AG10803 (cell line): ENCODE measurements around the gene NUP210L.

Experiments used
- DNase-seq: peaks from one replicate; pipeline ENCODE4 v3.0.0; 2010; ENCODE audit warnings: low read depth
- H3K4me3 ChIP-seq: 2 replicates; pipeline ENCODE4 v1.5.1; 2011; ENCODE audit warnings: mild to moderate bottlenecking, low read length, control low read depth
- TF ChIP-seq, protein P1 (sequence below): conservative IDR thresholded peaks from 2 replicates; pipeline ENCODE4 v1.5.1; 2011; ENCODE audit warnings: mild to moderate bottlenecking, low read length, control low read depth, inconsistent platforms

NUP210L gene

DNA sequence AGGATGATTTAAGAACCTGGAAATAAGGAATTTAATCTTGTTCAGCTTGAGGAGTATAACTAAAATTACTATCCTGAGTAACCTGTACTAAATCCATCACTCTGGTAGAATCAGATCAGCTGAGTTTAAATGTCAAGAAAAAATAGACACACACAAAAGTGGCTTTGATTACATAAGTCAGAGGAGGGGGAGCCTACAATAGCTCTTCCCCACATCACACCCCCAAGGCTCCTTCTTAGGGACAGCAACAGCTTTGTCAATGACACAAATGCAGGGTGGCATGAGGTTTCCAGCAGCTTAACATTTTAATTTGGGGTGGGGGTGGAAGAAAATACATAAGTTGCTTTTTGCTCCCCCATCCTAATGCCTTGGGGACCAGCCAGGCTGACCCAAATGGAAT is 12.6 kb upstream of the NUP210L start:
- no peak overlapping the region for H3K4me3 ChIP-seq
- TF ChIP-seq, protein P1, sequence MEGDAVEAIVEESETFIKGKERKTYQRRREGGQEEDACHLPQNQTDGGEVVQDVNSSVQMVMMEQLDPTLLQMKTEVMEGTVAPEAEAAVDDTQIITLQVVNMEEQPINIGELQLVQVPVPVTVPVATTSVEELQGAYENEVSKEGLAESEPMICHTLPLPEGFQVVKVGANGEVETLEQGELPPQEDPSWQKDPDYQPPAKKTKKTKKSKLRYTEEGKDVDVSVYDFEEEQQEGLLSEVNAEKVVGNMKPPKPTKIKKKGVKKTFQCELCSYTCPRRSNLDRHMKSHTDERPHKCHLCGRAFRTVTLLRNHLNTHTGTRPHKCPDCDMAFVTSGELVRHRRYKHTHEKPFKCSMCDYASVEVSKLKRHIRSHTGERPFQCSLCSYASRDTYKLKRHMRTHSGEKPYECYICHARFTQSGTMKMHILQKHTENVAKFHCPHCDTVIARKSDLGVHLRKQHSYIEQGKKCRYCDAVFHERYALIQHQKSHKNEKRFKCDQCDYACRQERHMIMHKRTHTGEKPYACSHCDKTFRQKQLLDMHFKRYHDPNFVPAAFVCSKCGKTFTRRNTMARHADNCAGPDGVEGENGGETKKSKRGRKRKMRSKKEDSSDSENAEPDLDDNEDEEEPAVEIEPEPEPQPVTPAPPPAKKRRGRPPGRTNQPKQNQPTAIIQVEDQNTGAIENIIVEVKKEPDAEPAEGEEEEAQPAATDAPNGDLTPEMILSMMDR = no peak
- no peak for DNase-seq

DNA sequence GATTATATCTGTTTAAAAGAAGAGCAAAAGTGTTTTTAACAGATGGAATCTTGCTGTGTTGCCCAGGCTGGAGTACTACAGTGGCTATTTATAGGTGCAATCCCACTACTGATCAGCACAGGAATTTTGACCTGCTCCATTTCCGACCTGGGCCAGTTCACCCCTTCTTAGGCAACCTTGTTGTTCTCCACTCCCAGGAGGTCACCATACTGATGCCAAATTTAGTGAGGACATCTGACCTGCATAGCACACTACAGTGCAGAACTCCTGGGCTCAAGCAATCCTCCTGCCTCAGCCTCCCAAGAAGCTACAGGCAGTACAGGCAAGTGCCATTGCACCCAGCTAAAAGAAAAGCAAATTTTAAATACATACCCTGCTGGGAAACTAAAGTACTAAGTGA is 11.3 kb upstream of the NUP210L start:
- TF ChIP-seq, protein P1 = no peak
- H3K4me3 ChIP-seq = no peak overlapping the region
- no peak for DNase-seq

DNA sequence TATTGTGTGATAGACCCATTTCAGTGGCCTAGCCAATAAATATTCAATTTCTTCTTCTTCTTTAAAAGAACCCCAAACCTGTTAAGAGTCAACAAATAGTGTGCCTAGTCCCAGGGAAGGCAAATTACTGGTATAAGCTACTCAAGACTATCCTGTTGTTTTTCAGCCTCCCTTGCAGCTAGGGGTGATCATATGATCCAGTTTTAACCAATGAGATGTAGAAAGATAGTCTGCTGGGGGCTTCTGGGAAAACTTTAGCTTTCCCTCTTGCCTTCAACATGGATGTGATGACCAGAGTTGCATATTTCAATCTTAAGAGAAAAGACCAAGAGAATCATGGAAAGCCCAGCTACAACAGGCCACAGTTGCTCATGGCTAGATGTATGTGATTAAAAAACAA is 4.7 kb upstream of the NUP210L start:
- DNase-seq = no peak
- TF ChIP-seq, protein P1 = no peak
- no peak overlapping the region for H3K4me3 ChIP-seq

DNA sequence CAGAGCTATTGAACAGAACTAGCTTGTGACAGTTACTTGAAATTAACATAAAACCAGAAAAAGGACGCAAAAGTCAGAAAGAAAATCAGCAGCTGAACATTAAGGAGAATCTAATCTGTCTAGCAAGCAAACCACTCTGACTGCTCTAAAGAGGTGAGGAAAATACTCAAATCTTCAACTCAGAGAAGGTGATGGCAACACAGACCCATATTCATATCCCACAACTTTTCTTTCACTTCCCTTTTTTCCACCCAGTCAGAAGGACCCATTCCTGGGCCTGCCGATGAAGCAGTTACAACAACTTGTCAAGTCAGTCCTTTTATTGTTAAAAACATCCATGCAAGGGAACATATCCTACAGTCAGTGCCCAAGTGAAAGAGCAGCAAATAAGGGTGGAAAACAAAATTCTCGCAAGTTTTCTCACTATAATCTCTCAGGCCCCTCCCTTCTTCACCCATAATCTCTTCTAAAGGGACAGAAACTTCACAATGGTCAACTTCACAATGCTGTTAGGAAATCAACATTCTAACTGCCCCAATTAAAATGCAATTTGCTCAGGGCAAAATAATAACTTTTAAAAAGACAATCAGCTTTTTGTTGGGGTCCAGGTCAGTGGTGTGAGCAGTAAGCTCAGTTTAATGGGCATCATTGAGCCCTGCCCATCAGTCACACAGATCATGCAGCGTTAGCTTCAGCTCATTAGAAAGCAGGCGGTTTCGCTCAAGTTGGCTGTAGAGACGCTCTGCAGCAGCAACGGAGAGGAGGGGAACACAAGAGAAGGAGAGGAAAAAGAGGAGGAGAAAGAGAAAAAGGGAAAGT is 3.6 kb upstream of the NUP210L start:
- no peak overlapping the region for H3K4me3 ChIP-seq
- TF ChIP-seq, protein P1 = no peak
- DNase-seq = no peak

DNA sequence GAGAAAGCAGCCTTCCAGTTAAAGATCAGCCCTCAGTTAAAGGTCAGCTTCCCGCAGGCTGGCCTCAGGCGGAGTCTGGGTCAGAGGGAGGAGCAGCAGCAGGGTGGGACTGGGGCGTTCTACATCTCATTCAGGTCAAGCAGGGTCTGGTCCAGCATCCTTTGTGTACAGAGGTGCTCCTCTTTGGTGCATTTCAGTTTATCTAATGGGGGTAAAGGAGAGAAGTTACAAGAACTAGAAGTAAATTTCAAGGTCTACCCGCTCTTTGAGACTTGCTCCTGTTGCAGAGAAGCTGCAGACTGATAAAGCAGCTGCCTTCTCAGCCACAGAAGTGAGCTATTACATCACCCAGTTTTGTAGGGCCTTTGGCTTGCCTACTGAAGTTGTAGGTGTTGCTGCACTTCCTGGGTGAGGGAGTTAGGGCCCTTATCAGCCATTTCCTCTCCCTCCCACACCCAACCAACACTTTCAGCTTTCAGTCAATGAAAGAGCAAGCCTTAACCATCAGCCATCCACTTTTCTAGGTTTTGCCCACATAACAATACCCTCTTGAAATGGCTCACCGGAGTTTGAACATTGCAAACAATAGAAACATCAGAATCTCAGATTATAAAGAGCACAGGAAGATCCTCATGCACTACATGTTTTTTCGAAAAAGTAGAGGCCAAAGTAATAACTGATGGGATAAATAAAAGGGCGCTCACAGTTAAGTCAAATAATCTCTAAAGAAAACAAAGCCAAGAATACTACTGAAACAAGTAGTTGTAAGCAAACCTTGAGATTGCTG is 2.8 kb upstream of the NUP210L start:
- TF ChIP-seq, protein P1 = no peak
- DNase-seq = no peak
- no peak overlapping the region for H3K4me3 ChIP-seq

DNA sequence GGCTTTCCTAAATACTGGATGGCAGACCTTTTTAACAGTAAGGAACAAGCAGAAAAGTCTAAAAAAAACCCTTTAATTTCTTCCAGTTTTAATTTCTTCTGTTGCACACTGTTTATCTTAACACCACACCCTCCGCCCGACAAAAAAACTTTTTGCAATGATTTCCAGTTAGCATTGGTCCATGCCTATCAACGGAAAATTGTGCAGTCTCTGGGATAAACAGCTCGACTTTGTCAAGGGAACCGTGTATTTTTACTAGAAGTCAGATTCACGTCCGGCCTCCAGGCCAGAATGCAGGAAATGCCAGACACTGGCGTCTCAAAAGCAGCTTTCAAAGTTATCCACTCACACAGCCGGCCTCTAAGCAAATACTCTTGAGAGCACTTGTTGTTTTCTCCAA is 378 bp upstream of the NUP210L start:
- DNase-seq = peak; percentile 31
- no peak overlapping the region for H3K4me3 ChIP-seq
- TF ChIP-seq, protein P1 = no peak

DNA sequence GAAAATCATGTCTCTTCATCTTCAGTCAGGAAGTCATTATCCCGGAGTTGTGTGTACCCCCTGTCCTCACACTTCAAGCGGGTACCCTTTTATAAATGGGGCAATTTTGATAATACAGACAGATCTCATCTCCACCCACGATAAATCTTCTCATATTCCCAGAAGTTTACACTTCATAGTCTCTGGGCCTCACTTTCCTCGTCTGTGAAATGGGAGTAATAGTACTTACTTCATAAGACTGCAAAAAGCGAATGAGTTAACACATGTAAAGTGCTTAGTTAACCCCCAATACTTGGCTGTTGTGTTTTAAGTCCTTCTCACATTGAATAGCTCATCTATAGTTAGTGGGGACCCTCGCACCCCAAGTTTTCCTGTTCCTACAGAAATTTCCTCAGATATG is 820 bp downstream of the NUP210L start:
- no peak overlapping the region for H3K4me3 ChIP-seq
- TF ChIP-seq, protein P1 = no peak
- DNase-seq = no peak
